ENCODE data around the gene CAPN9.

Gene CAPN9

GRCh38 chr1:230750986-230751625, 3.9 kb downstream of the CAPN9 start:
- H3K4me1 ChIP-seq (ENCODE audit: low read length) = no peaks in the 10 kb centered on the region
- no peak overlapping the region for H3K27ac ChIP-seq (ENCODE audit: low read length)
- no peaks in the 10 kb centered on the region for H3K79me2 ChIP-seq (ENCODE audit: low read length)
- no peak overlapping the region for H3K9ac ChIP-seq (ENCODE audit: low read length)
- H3K36me3 ChIP-seq (replicated peaks; ENCODE audit: low read depth, low read length) = no peaks in the 10 kb centered on the region
- H3K4me2 ChIP-seq (ENCODE audit: low read length) = no peak overlapping the region
- no peak for TF ChIP-seq CTCF (IDR thresholded peaks at IDR 0.05; ENCODE audit: low read depth, low read length)
- TF ChIP-seq EZH2phosphoT487 (IDR thresholded peaks at IDR 0.05; ENCODE audit: low read depth) = no peak
- no peaks in the 10 kb centered on the region for H3K9me3 ChIP-seq (ENCODE audit: insufficient read depth, low read length)
- H3K27me3 ChIP-seq (ENCODE audit: low read depth, low read length) = peaks cover 7% of the 10 kb centered on the region
- no peak overlapping the region for H3K4me3 ChIP-seq (ENCODE audit: low read length)
- no peak overlapping the region for H2AFZ ChIP-seq (ENCODE audit: low read depth, low read length)
- no peaks in the 10 kb centered on the region for H4K20me1 ChIP-seq (ENCODE audit: insufficient read depth, low read length)

DNA sequence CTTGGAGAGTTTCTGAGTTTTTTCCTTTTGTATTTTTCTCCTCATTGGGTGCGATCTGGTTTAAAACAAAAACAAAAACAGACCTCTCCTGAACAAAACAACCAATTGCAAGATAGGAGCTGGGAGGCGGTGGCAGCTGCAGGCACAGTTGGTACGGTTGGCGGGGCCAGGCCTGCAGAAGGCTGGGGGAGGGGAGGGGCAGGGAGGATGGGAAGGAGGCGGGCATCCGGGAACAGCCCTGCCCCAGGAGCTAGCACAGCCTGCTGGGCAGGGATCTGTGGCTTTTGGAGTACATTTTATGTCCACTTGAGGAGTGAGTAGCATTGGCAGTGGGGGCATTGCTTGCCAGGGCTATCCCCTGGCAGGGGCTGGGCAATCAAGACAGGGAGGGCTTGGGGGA, 5.2 kb downstream of the CAPN9 start:
- no peak overlapping the region for H3K4me3 ChIP-seq (ENCODE audit: low read length)
- no peak overlapping the region for H3K4me2 ChIP-seq (ENCODE audit: low read length)
- no peaks in the 10 kb centered on the region for H4K20me1 ChIP-seq (ENCODE audit: insufficient read depth, low read length)
- no peak overlapping the region for H3K27ac ChIP-seq (ENCODE audit: low read length)
- H3K79me2 ChIP-seq (ENCODE audit: low read length) = no peaks in the 10 kb centered on the region
- peaks cover 7% of the 10 kb centered on the region for H3K27me3 ChIP-seq (ENCODE audit: low read depth, low read length)
- H3K36me3 ChIP-seq (replicated peaks; ENCODE audit: low read depth, low read length) = no peaks in the 10 kb centered on the region
- no peak overlapping the region for H2AFZ ChIP-seq (ENCODE audit: low read depth, low read length)
- no peaks in the 10 kb centered on the region for H3K4me1 ChIP-seq (ENCODE audit: low read length)
- no peak overlapping the region for H3K9ac ChIP-seq (ENCODE audit: low read length)
- TF ChIP-seq CTCF (IDR thresholded peaks at IDR 0.05; ENCODE audit: low read depth, low read length) (no peak), EZH2phosphoT487 (IDR thresholded peaks at IDR 0.05; ENCODE audit: low read depth) (no peak)
- H3K9me3 ChIP-seq (ENCODE audit: insufficient read depth, low read length) = no peaks in the 10 kb centered on the region

DNA sequence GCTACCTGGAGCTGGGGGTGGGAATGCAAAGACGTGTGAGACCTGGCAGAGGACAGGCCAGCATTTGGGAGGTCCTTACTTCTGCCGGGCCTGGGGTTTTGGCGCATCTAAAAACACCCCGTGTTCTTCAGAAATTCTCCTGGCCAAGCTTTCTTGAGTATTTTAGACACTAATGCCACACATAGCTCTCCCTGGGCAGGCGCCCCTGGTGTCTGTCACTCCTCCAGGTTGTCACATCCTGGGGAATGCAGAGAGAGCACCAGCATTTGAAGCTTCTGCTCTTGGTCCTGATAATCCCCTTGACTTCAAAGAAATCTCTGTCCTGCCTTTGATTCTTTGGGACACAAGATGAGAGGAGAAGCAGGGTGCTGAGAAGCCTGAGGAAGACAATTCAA, 6.0 kb downstream of the CAPN9 start:
- H2AFZ ChIP-seq (ENCODE audit: low read depth, low read length) = no peak overlapping the region
- H3K4me2 ChIP-seq (ENCODE audit: low read length) = no peak overlapping the region
- peaks cover 11% of the 10 kb centered on the region for H3K27me3 ChIP-seq (ENCODE audit: low read depth, low read length)
- TF ChIP-seq EZH2phosphoT487 (IDR thresholded peaks at IDR 0.05; ENCODE audit: low read depth) (no peak), CTCF (IDR thresholded peaks at IDR 0.05; ENCODE audit: low read depth, low read length) (no peak)
- no peaks in the 10 kb centered on the region for H3K4me1 ChIP-seq (ENCODE audit: low read length)
- no peaks in the 10 kb centered on the region for H3K9me3 ChIP-seq (ENCODE audit: insufficient read depth, low read length)
- H3K27ac ChIP-seq (ENCODE audit: low read length) = no peak overlapping the region
- H4K20me1 ChIP-seq (ENCODE audit: insufficient read depth, low read length) = no peaks in the 10 kb centered on the region
- no peaks in the 10 kb centered on the region for H3K36me3 ChIP-seq (replicated peaks; ENCODE audit: low read depth, low read length)
- H3K9ac ChIP-seq (ENCODE audit: low read length) = no peak overlapping the region
- no peak overlapping the region for H3K4me3 ChIP-seq (ENCODE audit: low read length)
- H3K79me2 ChIP-seq (ENCODE audit: low read length) = no peaks in the 10 kb centered on the region

DNA sequence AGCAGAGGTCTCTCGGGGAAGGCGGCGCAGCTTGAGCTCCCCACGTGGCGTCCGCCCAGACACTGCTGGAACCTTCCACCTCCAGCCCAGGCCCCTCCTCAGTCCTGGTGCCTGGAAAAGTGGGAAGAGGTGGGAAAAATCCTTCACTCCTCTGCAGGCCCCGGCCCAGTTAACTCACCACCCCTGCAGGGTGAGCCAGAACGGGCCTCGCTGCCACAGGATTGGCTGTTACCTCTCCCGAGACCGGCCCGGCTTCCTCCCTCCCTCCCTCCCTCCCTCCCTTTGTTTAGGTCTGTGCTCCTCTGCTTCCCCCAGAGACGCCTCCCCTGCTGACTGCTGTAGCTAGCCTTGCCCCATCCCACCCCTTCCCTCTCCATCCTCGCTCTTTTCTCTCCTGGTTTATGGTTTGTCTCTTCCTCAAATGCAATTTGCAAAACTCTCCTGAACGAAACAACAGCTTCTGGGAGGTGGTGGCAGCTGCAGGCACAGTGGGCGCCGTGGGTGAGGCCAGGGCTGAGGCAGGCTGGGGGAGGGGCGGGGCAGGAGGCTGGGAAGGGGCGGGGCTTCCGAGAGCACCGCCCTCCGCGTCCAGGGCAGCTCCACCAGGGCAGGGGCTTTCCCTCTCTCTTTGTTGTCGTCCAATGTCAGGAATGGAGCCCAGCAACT, 6.5 kb downstream of the CAPN9 start:
- Histone ChIP-seq H3K79me2 (ENCODE audit: low read length) (no peaks in the 10 kb centered on the region), H3K9me3 (ENCODE audit: insufficient read depth, low read length) (no peaks in the 10 kb centered on the region), H3K4me1 (ENCODE audit: low read length) (no peaks in the 10 kb centered on the region), H3K36me3 (replicated peaks; ENCODE audit: low read depth, low read length) (no peaks in the 10 kb centered on the region), H2AFZ (ENCODE audit: low read depth, low read length) (no peak overlapping the region), H4K20me1 (ENCODE audit: insufficient read depth, low read length) (no peaks in the 10 kb centered on the region), H3K4me2 (ENCODE audit: low read length) (no peak overlapping the region), H3K27me3 (ENCODE audit: low read depth, low read length) (peaks cover 16% of the 10 kb centered on the region), H3K27ac (ENCODE audit: low read length) (no peak overlapping the region), H3K4me3 (ENCODE audit: low read length) (no peak overlapping the region), H3K9ac (ENCODE audit: low read length) (no peak overlapping the region)
- no peak for TF ChIP-seq CTCF (IDR thresholded peaks at IDR 0.05; ENCODE audit: low read depth, low read length)
- no peak for TF ChIP-seq EZH2phosphoT487 (IDR thresholded peaks at IDR 0.05; ENCODE audit: low read depth)
